ENCODE measurements around the gene SACM1L. TPM values are rescaled to one million over a fixed set of nuclear protein-coding genes. Genes with fewer than 3 reads are reported as not detected.

Gene SACM1L
- total and polyA plus RNA-seq, 2 of the 8 experiments (the other 6 are each of a cell fraction or from before 2014, with no cell fraction given), result 20.1 to 61.0 TPM

GRCh38 chr3:45659661-45660566, 29.3 kb upstream of the SACM1L start (continued):
- no peak for TF ChIP-seq GABPA (IDR thresholded peaks at IDR 0.05; ENCODE audit: borderline replicate concordance, insufficient read depth, low read length)
- TF ChIP-seq RNF2 (IDR thresholded peaks at IDR 0.05; ENCODE audit: borderline replicate concordance, low read depth, low read length, missing control alignments, poor library complexity, severe bottlenecking), result no peak
- no peak for TF ChIP-seq USF2 (IDR thresholded peaks at IDR 0.05; ENCODE audit: low read length)
- TF ChIP-seq GTF2F1 (IDR thresholded peaks at IDR 0.05; ENCODE audit: borderline replicate concordance, low read depth, low read length), result no peak
- peak; percentile 85 to 95 (median 85) for TF ChIP-seq CTCF (IDR thresholded peaks at IDR 0.05; ENCODE audit: control extremely low read depth in 1 of 3, insufficient read depth in 1 of 3, low read depth in 1 of 3, low read length in 3 of 3)
- no peak for TF ChIP-seq SP4 (IDR thresholded peaks at IDR 0.05; ENCODE audit: low read length)
- no peak for TF ChIP-seq CBX5 (IDR thresholded peaks at IDR 0.05; ENCODE audit: low read depth, low read length)

Measured in H1 (cell line).